OCI-LY3 (cell line): ENCODE results near the gene BBS1.
A peak's percentile ranks its signal among the peaks of the same experiment; 100 is the strongest.

Source experiments
- H2AFZ ChIP-seq: fragments of 200-600, 300-600 bp; shearing (Covaris generic); 2 replicates; pipeline ENCODE4 v1.6.0; 2014; ENCODE audit warnings: antibody characterized with exemption, low read depth, low read length
- H3K27ac ChIP-seq: fragments of 200-600, 300-600 bp; sonication (generic); 2 replicates; pipeline ENCODE4 v1.5.1; 2014; ENCODE audit warnings: mild to moderate bottlenecking, low read length, moderate library complexity, mixed read lengths
- H3K27me3 ChIP-seq: fragments of 200-600, 300-600 bp; sonication (generic); 2 replicates; pipeline ENCODE4 v1.6.1; 2014; ENCODE audit warnings: low read depth, low read length, mixed read lengths
- H3K36me3 ChIP-seq: fragments of 200-600, 300-600 bp; sonication (generic); replicated peaks from 2 replicates; pipeline ENCODE3; 2014; ENCODE audit warnings: low read depth, low read length, mixed read lengths
- H3K4me1 ChIP-seq: fragments of 300-600, 200-600 bp; sonication (generic); 2 replicates; pipeline ENCODE4 v1.6.1; 2014; ENCODE audit warnings: low read length, mixed read lengths
- H3K4me2 ChIP-seq: fragments of 200-600, 300-600 bp; sonication (generic); 2 replicates; pipeline ENCODE4 v1.6.1; 2014; ENCODE audit warnings: low read length, mixed read lengths
- H3K4me3 ChIP-seq: fragments of 300-600, 200-600 bp; sonication (generic); 2 replicates; pipeline ENCODE4 v1.5.1; 2014; ENCODE audit warnings: antibody characterized with exemption, mild to moderate bottlenecking, low read length, moderate library complexity
- H3K79me2 ChIP-seq: fragments of 300-600, 200-600 bp; shearing (Covaris generic); 2 replicates; pipeline ENCODE4 v1.6.1; 2014; ENCODE audit warnings: mild to moderate bottlenecking, low read length, mixed read lengths
- H3K9ac ChIP-seq: fragments of 300-600, 200-600 bp; shearing (Covaris generic); 2 replicates; pipeline ENCODE4 v1.6.0; 2014; ENCODE audit warnings: mild to moderate bottlenecking, low read length, moderate library complexity
- H3K9me3 ChIP-seq: fragments of 200-600, 300-600 bp; shearing (Covaris generic); 2 replicates; pipeline ENCODE4 v1.6.1; 2014; ENCODE audit warnings: low read length, mixed read lengths; ENCODE audit not compliant: insufficient read depth
- H4K20me1 ChIP-seq: fragments of 200-600, 300-600 bp; sonication (generic); 2 replicates; pipeline ENCODE4 v1.6.1; 2016; ENCODE audit warnings: low read length, mixed read lengths; ENCODE audit not compliant: insufficient read depth
- EZH2phosphoT487 ChIP-seq: fragments of 200-600 bp; shearing (Covaris generic); IDR thresholded peaks from 2 replicates; pipeline ENCODE4 v1.6.1; 2018; ENCODE audit warnings: antibody characterized with exemption, mixed run types, low read depth
- TF ChIP-seq, protein P1 (sequence below): fragments of 200-600, 300-600 bp; sonication (generic); IDR thresholded peaks from 2 replicates; pipeline ENCODE4 v1.5.1; 2014; ENCODE audit warnings: antibody characterized with exemption, low read length, low read depth

Gene BBS1

DNA sequence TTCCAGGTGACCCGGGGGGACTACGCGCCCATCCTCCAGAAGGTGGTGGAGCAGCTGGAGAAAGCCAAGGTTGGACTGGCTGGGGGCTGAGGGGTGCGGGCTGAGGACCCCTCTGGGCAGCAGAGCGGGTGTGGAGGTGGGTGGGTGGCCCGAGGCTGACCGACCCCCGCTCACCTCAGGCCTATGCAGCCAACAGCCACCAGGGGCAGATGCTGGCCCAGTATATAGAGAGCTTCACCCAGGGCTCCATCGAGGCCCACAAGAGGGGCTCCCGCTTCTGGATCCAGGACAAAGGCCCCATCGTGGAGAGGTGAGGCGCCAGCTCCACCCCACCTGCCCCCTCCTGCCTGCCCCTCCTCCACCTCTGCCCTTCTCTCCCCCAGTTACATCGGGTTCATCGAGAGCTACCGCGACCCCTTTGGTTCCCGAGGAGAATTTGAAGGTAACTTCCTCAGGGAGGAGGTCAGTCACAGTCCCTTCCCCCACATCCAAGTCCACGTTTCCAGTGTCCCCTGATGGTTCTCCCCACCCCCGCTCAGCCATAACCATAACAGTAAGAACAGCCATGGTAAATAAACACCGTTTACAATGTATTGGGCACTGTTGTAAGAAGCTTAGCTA is 19.0 kb upstream of the BBS1 start:
- H3K79me2 ChIP-seq = no peaks in the 10 kb centered on the region
- H3K4me3 ChIP-seq = no peak overlapping the region
- no peaks in the 10 kb centered on the region for H3K4me1 ChIP-seq
- H3K36me3 ChIP-seq = peaks cover 33% of the 10 kb centered on the region
- H3K27me3 ChIP-seq = no peaks in the 10 kb centered on the region
- H3K27ac ChIP-seq = no peak overlapping the region
- H3K4me2 ChIP-seq = no peak overlapping the region
- H3K9me3 ChIP-seq = no peaks in the 10 kb centered on the region
- no peak overlapping the region for H2AFZ ChIP-seq
- TF ChIP-seq, protein P1, sequence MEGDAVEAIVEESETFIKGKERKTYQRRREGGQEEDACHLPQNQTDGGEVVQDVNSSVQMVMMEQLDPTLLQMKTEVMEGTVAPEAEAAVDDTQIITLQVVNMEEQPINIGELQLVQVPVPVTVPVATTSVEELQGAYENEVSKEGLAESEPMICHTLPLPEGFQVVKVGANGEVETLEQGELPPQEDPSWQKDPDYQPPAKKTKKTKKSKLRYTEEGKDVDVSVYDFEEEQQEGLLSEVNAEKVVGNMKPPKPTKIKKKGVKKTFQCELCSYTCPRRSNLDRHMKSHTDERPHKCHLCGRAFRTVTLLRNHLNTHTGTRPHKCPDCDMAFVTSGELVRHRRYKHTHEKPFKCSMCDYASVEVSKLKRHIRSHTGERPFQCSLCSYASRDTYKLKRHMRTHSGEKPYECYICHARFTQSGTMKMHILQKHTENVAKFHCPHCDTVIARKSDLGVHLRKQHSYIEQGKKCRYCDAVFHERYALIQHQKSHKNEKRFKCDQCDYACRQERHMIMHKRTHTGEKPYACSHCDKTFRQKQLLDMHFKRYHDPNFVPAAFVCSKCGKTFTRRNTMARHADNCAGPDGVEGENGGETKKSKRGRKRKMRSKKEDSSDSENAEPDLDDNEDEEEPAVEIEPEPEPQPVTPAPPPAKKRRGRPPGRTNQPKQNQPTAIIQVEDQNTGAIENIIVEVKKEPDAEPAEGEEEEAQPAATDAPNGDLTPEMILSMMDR = peak; percentile 14; the same call in 1 of the 2 replicates
- TF ChIP-seq EZH2phosphoT487 = no peak
- H3K9ac ChIP-seq = no peak overlapping the region
- H4K20me1 ChIP-seq = no peaks in the 10 kb centered on the region; the same call in 1 of the 2 replicates

DNA sequence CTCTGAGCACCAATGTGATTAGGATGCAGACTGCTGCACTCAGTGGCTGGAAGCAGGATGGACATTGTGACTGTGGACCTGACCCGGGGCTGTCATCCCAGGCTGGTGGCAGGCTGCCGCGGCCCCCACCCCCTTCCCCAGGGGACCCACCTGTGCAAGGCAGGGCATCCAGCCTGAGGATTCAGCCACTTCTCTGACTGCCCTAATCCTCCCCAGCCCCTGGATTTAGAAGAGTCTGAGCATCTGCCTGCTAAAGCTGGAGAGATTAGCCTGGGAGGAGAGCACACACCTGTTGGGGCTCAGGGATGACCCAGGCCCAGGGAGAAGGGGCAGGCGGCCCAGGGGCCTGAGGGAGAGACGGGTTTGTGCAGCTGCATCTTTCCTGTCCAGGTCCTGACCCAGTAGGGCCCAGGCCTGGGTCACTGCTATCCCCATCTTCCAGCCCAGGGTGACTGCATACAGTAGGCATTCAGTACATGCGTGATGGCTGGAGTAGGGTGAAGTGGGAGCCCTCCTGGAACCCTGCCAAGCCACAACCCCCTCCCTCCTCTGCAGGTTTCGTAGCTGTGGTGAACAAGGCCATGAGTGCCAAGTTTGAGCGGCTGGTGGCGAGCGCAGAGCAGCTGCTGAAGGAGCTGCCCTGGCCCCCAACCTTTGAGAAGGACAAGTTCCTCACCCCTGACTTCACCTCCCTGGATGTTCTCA is 18.1 kb upstream of the BBS1 start:
- Histone ChIP-seq H3K4me3 (no peak overlapping the region), H3K4me1 (no peaks in the 10 kb centered on the region), H3K4me2 (no peak overlapping the region), H4K20me1 (no peaks in the 10 kb centered on the region), H3K27ac (no peak overlapping the region), H3K9me3 (no peaks in the 10 kb centered on the region), H3K79me2 (no peaks in the 10 kb centered on the region), H2AFZ (no peak overlapping the region), H3K9ac (no peak overlapping the region), H3K36me3 (peaks cover 40% of the 10 kb centered on the region), H3K27me3 (no peaks in the 10 kb centered on the region)
- TF ChIP-seq, protein P1 = no peak
- no peak for TF ChIP-seq EZH2phosphoT487

DNA sequence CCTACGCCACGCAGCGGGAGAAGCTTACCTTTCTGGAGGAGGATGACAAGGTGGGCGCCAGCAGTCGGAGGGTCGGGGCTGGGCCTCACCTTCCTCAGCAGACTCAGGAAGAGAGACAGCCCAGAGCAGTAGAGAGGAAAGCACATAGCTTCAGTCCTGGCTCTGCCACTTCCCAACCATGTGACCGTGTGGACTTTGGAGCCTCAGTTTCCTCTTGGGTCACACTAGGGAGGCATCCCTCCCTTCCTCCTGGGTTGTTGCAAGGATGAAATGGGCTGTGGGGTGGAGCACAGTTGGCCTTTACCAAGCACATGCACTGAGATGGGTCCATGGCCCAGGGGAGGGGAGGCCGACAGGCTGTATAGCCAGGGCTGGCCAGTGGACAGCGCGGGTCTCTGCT is 17.3 kb upstream of the BBS1 start:
- H3K27ac ChIP-seq = no peak overlapping the region
- H3K79me2 ChIP-seq = no peaks in the 10 kb centered on the region
- H3K4me3 ChIP-seq = no peak overlapping the region
- H3K4me2 ChIP-seq = no peak overlapping the region
- TF ChIP-seq EZH2phosphoT487 = no peak
- TF ChIP-seq, protein P1 = no peak
- peaks cover 41% of the 10 kb centered on the region for H3K36me3 ChIP-seq
- H3K4me1 ChIP-seq = no peaks in the 10 kb centered on the region
- no peaks in the 10 kb centered on the region for H4K20me1 ChIP-seq
- no peak overlapping the region for H3K9ac ChIP-seq
- H2AFZ ChIP-seq = no peak overlapping the region
- no peaks in the 10 kb centered on the region for H3K27me3 ChIP-seq
- H3K9me3 ChIP-seq = no peaks in the 10 kb centered on the region

DNA sequence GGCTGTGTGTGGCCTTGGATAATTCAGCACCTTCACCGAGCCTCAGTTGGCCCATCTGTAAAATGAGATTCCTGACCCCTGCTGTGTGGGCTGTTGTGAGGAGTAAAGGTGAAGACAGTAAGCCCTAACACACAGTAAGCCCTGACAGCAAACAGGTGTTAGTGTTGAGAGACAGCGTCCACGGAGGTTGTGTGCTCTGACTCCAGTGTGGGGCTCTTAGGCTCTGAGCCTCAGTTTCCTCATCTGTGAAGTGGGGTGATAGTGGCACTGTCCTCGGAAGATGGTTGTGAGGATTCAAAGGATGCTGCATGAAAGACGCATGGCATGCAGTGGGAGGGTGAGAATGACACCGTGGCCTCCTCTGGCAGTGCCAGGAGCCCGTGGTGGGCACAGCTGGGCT is 16.0 kb upstream of the BBS1 start:
- Histone ChIP-seq H3K79me2 (no peaks in the 10 kb centered on the region), H3K36me3 (peaks cover 41% of the 10 kb centered on the region), H3K4me1 (no peaks in the 10 kb centered on the region), H3K4me2 (no peak overlapping the region), H4K20me1 (no peaks in the 10 kb centered on the region), H3K27me3 (no peaks in the 10 kb centered on the region), H2AFZ (no peak overlapping the region), H3K27ac (no peak overlapping the region), H3K9me3 (no peaks in the 10 kb centered on the region), H3K4me3 (no peak overlapping the region), H3K9ac (no peak overlapping the region)
- TF ChIP-seq EZH2phosphoT487 = no peak
- TF ChIP-seq, protein P1 = no peak
